Loucy (cell line): Measurements from ENCODE around the gene IQCF5.

Experiments used
- H2AFZ ChIP-seq: fragments of 200-600 bp; sonication (generic); 2 replicates; pipeline ENCODE4 v1.6.0; 2016; ENCODE audit warnings: antibody characterized with exemption, mild to moderate bottlenecking, low read length, moderate library complexity
- H3F3A ChIP-seq: fragments of 200-600 bp; 2 replicates; pipeline ENCODE4 v1.6.0; 2016; ENCODE audit warnings: antibody characterized with exemption, low read depth, mild to moderate bottlenecking
- H3K27me3 ChIP-seq: fragments of 200-600 bp; sonication (generic); 2 replicates; pipeline ENCODE4 v1.6.1; 2014; ENCODE audit warnings: low read length, mild to moderate bottlenecking; ENCODE audit not compliant: insufficient read depth, poor library complexity, severe bottlenecking
- H3K36me3 ChIP-seq: fragments of 200-600 bp; sonication (generic); 2 replicates; pipeline ENCODE4 v1.6.1; 2016; ENCODE audit warnings: low read length; ENCODE audit not compliant: insufficient read depth
- H3K4me1 ChIP-seq: fragments of 200-600 bp; sonication (generic); 2 replicates; pipeline ENCODE4 v1.5.1; 2014; ENCODE audit warnings: low read length, mild to moderate bottlenecking; ENCODE audit not compliant: insufficient read depth, poor library complexity, severe bottlenecking
- H3K4me2 ChIP-seq: fragments of 200-600 bp; sonication (generic); 2 replicates; pipeline ENCODE4 v1.6.0; 2014; ENCODE audit warnings: antibody characterized with exemption, low read length, low read depth, mild to moderate bottlenecking; ENCODE audit not compliant: poor library complexity, severe bottlenecking
- H3K4me3 ChIP-seq: fragments of 200-600 bp; sonication (generic); 2 replicates; pipeline ENCODE4 v1.5.1; 2014; ENCODE audit warnings: low read length, mild to moderate bottlenecking, mixed read lengths; ENCODE audit not compliant: poor library complexity, severe bottlenecking
- H3K79me2 ChIP-seq: fragments of 200-600 bp; sonication (generic); 2 replicates; pipeline ENCODE4 v1.6.1; 2014; ENCODE audit warnings: low read length; ENCODE audit not compliant: insufficient read depth
- H3K9ac ChIP-seq: fragments of 200-600 bp; sonication (generic); 2 replicates; pipeline ENCODE4 v1.6.0; 2014; ENCODE audit warnings: mild to moderate bottlenecking, low read depth, low read length, moderate library complexity; ENCODE audit not compliant: poor library complexity, severe bottlenecking
- H3K9me2 ChIP-seq: fragments of 200-600 bp; sonication (generic); replicated peaks from 2 replicates; pipeline ENCODE4 v1.6.1; 2016; ENCODE audit warnings: low read depth, low read length, mixed read lengths
- H3K9me3 ChIP-seq: fragments of 200-600 bp; sonication (generic); 2 replicates; pipeline ENCODE4 v1.6.1; 2014; ENCODE audit warnings: mild to moderate bottlenecking, antibody characterized with exemption, low read length, low read depth; ENCODE audit not compliant: insufficient read depth
- H4K20me1 ChIP-seq: fragments of 200-600 bp; sonication (generic); 2 replicates; pipeline ENCODE4 v1.6.0; 2014; ENCODE audit warnings: antibody characterized with exemption, low read length, mild to moderate bottlenecking; ENCODE audit not compliant: insufficient read depth, poor library complexity, severe bottlenecking
- CTCF ChIP-seq: fragments of 200-600 bp; sonication (generic); conservative IDR thresholded peaks from 2 replicates; pipeline ENCODE4 v1.5.1; 2014; ENCODE audit warnings: mild to moderate bottlenecking, antibody characterized with exemption, low read length
- EZH2phosphoT487 ChIP-seq: fragments of 200-600 bp; IDR thresholded peaks from 2 replicates; pipeline ENCODE4 v1.6.1; 2018; ENCODE audit warnings: antibody characterized with exemption, mild to moderate bottlenecking, moderate library complexity, borderline replicate concordance

IQCF5 gene

GRCh38 chr3:51897391-51897790 is 22.0 kb upstream of the IQCF5 start:
- Histone ChIP-seq H3K9me2 (no peaks in the 10 kb centered on the region), H2AFZ (no peak overlapping the region), H3K9me3 (no peaks in the 10 kb centered on the region), H3K4me3 (no peak overlapping the region), H4K20me1 (no peaks in the 10 kb centered on the region), H3F3A (no peaks in the 10 kb centered on the region), H3K27me3 (no peaks in the 10 kb centered on the region), H3K79me2 (no peaks in the 10 kb centered on the region), H3K36me3 (no peaks in the 10 kb centered on the region), H3K9ac (no peak overlapping the region), H3K4me2 (no peak overlapping the region), H3K4me1 (no peaks in the 10 kb centered on the region)
- TF ChIP-seq CTCF = no peak

- H2AFZ ChIP-seq = no peak overlapping the region
- TF ChIP-seq CTCF (no peak), EZH2phosphoT487 (no peak)
- H3K36me3 ChIP-seq = no peaks in the 10 kb centered on the region
- H3K4me1 ChIP-seq = peaks cover 6% of the 10 kb centered on the region
- H3F3A ChIP-seq = no peaks in the 10 kb centered on the region
- H3K4me2 ChIP-seq = no peak overlapping the region
- no peaks in the 10 kb centered on the region for H3K9me3 ChIP-seq
- H3K4me3 ChIP-seq = no peak overlapping the region
- H3K9me2 ChIP-seq = no peaks in the 10 kb centered on the region
- no peaks in the 10 kb centered on the region for H3K79me2 ChIP-seq
- no peaks in the 10 kb centered on the region for H4K20me1 ChIP-seq
- no peaks in the 10 kb centered on the region for H3K27me3 ChIP-seq
- H3K9ac ChIP-seq = no peak overlapping the region
These were observed 21.4 kb upstream of the IQCF5 start for GRCh38 chr3:51896607-51897305.

- Histone ChIP-seq H3K9me3 (no peaks in the 10 kb centered on the region), H3K36me3 (no peaks in the 10 kb centered on the region), H2AFZ (no peak overlapping the region), H4K20me1 (no peaks in the 10 kb centered on the region), H3F3A (no peaks in the 10 kb centered on the region), H3K27me3 (no peaks in the 10 kb centered on the region), H3K79me2 (no peaks in the 10 kb centered on the region), H3K9me2 (no peaks in the 10 kb centered on the region), H3K4me2 (no peak overlapping the region), H3K4me3 (no peak overlapping the region), H3K9ac (no peak overlapping the region), H3K4me1 (peaks cover 13% of the 10 kb centered on the region)
- TF ChIP-seq EZH2phosphoT487 = no peak
- TF ChIP-seq CTCF = no peak
These were observed 19.5 kb upstream of the IQCF5 start for GRCh38 chr3:51894939-51895338.
